ENCODE results near the gene SNX6. TPM values are rescaled to one million over a fixed set of nuclear protein-coding genes. Genes with fewer than 3 reads are reported as not detected.

SNX6 gene
- total RNA-seq, 1 donor from 2014 or later, result 365 TPM

GRCh38 chr14:34614638-34615037, 15.3 kb downstream of the SNX6 start:
- H4K20me1 ChIP-seq (ENCODE audit: low read depth), result peaks cover 5% of the 10 kb centered on the region
- no peak for DNase-seq (ENCODE audit: low spot score)
- Mint-ChIP-seq H3K36me3 (peaks cover 21% of the 10 kb centered on the region), H3K4me1 (no peaks in the 10 kb centered on the region), H3K27me3 (ENCODE audit: insufficient read depth, low read depth) (no peaks in the 10 kb centered on the region), H3K27ac (no peak overlapping the region), H3K9me3 (no peaks in the 10 kb centered on the region), H3K4me3 (no peak overlapping the region)
- peaks cover 9% of the 10 kb centered on the region for H3K36me3 ChIP-seq
- H3K9ac ChIP-seq, result no peak overlapping the region
- H3K4me2 ChIP-seq, result no peak overlapping the region
- no peaks in the 10 kb centered on the region for H3F3A ChIP-seq (ENCODE audit: low read depth)
- no peak for TF ChIP-seq EZH2 (IDR thresholded peaks at IDR 0.05)
- TF ChIP-seq EZH2phosphoT487 (IDR thresholded peaks at IDR 0.05), result no peak
- TF ChIP-seq, protein P1, sequence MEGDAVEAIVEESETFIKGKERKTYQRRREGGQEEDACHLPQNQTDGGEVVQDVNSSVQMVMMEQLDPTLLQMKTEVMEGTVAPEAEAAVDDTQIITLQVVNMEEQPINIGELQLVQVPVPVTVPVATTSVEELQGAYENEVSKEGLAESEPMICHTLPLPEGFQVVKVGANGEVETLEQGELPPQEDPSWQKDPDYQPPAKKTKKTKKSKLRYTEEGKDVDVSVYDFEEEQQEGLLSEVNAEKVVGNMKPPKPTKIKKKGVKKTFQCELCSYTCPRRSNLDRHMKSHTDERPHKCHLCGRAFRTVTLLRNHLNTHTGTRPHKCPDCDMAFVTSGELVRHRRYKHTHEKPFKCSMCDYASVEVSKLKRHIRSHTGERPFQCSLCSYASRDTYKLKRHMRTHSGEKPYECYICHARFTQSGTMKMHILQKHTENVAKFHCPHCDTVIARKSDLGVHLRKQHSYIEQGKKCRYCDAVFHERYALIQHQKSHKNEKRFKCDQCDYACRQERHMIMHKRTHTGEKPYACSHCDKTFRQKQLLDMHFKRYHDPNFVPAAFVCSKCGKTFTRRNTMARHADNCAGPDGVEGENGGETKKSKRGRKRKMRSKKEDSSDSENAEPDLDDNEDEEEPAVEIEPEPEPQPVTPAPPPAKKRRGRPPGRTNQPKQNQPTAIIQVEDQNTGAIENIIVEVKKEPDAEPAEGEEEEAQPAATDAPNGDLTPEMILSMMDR (IDR thresholded peaks at IDR 0.05), result no peak
- no peaks in the 10 kb centered on the region for H3K27me3 ChIP-seq
- no peaks in the 10 kb centered on the region for H3K4me1 ChIP-seq
- H3K4me3 ChIP-seq, result no peak overlapping the region
- no peak overlapping the region for H3K27ac ChIP-seq
- no peaks in the 10 kb centered on the region for H3K9me3 ChIP-seq (ENCODE audit: low read depth)
- peaks cover 4% of the 10 kb centered on the region for H3K79me2 ChIP-seq (ENCODE audit: low read depth)
- no peak overlapping the region for H2AFZ ChIP-seq (replicated peaks)

DNA sequence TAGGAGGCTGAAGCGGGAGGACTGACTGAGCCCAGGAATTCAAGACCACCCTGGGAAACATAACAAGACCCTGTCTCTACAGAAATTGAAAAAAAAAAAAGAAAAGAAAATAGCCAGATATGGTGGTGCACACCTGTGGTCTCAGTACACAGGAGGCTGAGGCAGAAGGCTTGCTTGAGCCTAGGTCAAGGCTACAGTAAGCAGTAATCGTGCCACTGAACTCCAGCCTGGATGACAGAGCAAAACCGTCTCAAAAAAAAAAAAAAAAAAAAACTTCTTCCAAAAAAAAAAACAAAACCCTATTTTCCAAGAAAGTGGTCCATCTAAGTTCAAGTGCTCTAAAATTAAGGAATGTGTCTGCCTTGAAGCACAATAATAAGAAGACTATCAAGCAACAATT, 19.8 kb downstream of the SNX6 start:
- Mint-ChIP-seq H3K27me3 (ENCODE audit: insufficient read depth, low read depth) (no peaks in the 10 kb centered on the region), H3K36me3 (peaks cover 16% of the 10 kb centered on the region), H3K9me3 (no peaks in the 10 kb centered on the region), H3K4me1 (no peaks in the 10 kb centered on the region), H3K4me3 (no peak overlapping the region), H3K27ac (no peak overlapping the region)
- no peaks in the 10 kb centered on the region for H3F3A ChIP-seq (ENCODE audit: low read depth)
- no peak overlapping the region for H3K4me3 ChIP-seq
- TF ChIP-seq EZH2phosphoT487 (IDR thresholded peaks at IDR 0.05), result no peak
- no peak for TF ChIP-seq EZH2 (IDR thresholded peaks at IDR 0.05)
- TF ChIP-seq, protein P1 (IDR thresholded peaks at IDR 0.05), result no peak
- H3K9me3 ChIP-seq (ENCODE audit: low read depth), result no peaks in the 10 kb centered on the region
- H3K4me1 ChIP-seq, result no peaks in the 10 kb centered on the region
- no peaks in the 10 kb centered on the region for H3K79me2 ChIP-seq (ENCODE audit: low read depth)
- no peak for DNase-seq (ENCODE audit: low spot score)
- H3K27ac ChIP-seq, result no peak overlapping the region
- H3K9ac ChIP-seq, result no peak overlapping the region
- no peak overlapping the region for H2AFZ ChIP-seq (replicated peaks)
- H3K4me2 ChIP-seq, result no peak overlapping the region
- H4K20me1 ChIP-seq (ENCODE audit: low read depth), result peaks cover 5% of the 10 kb centered on the region
- peaks cover 11% of the 10 kb centered on the region for H3K36me3 ChIP-seq
- H3K27me3 ChIP-seq, result no peaks in the 10 kb centered on the region

- H3K9ac ChIP-seq, result no peak overlapping the region
- no peaks in the 10 kb centered on the region for H3K9me3 ChIP-seq (ENCODE audit: low read depth)
- no peaks in the 10 kb centered on the region for H3K4me1 ChIP-seq
- TF ChIP-seq, protein P1 (IDR thresholded peaks at IDR 0.05), result no peak
- TF ChIP-seq EZH2phosphoT487 (IDR thresholded peaks at IDR 0.05), result no peak
- TF ChIP-seq EZH2 (IDR thresholded peaks at IDR 0.05), result no peak
- no peaks in the 10 kb centered on the region for H3K79me2 ChIP-seq (ENCODE audit: low read depth)
- DNase-seq (ENCODE audit: low spot score), result no peak
- peaks cover under 1% of the 10 kb centered on the region for H4K20me1 ChIP-seq (ENCODE audit: low read depth)
- no peaks in the 10 kb centered on the region for H3F3A ChIP-seq (ENCODE audit: low read depth)
- Mint-ChIP-seq H3K4me3 (no peak overlapping the region), H3K4me1 (no peaks in the 10 kb centered on the region), H3K9me3 (no peaks in the 10 kb centered on the region), H3K27ac (no peak overlapping the region), H3K36me3 (peaks cover 20% of the 10 kb centered on the region), H3K27me3 (ENCODE audit: insufficient read depth, low read depth) (no peaks in the 10 kb centered on the region)
- H3K36me3 ChIP-seq, result peaks cover 31% of the 10 kb centered on the region
- no peak overlapping the region for H3K27ac ChIP-seq
- H3K4me3 ChIP-seq, result no peak overlapping the region
- H2AFZ ChIP-seq (replicated peaks), result no peak overlapping the region
- H3K4me2 ChIP-seq, result no peak overlapping the region
- H3K27me3 ChIP-seq, result no peaks in the 10 kb centered on the region
These were observed 24.5 kb downstream of the SNX6 start for GRCh38 chr14:34605461-34605860.

Data from neural progenitor cell (in vitro differentiated cells).